Left kidney (tissue), 2 donors: ENCODE measurements around the gene ADGRF3. TPM values are rescaled to one million over a fixed set of nuclear protein-coding genes. Genes with fewer than 3 reads are reported as not detected.
"Not testable (repeated sequence)": the region's sequence is repeated elsewhere in the genome, so short reads cannot be mapped to it uniquely, and the experiment has no call there.

ENCODE experiments used
- DNase-seq: peaks from one replicate; pipeline ENCODE4 v3.0.0-alpha.2; 2013
- polyA plus RNA-seq: library from polyadenylated mRNA; unstranded; fragments of 120-200 nt; gene quantifications from one replicate; pipeline ENCODE4 v1.2.1, GENCODE V29; 2013; ENCODE audit not compliant: insufficient read length

ADGRF3 gene
- polyA plus RNA-seq, 1 donor, result 2.5 TPM

DNA sequence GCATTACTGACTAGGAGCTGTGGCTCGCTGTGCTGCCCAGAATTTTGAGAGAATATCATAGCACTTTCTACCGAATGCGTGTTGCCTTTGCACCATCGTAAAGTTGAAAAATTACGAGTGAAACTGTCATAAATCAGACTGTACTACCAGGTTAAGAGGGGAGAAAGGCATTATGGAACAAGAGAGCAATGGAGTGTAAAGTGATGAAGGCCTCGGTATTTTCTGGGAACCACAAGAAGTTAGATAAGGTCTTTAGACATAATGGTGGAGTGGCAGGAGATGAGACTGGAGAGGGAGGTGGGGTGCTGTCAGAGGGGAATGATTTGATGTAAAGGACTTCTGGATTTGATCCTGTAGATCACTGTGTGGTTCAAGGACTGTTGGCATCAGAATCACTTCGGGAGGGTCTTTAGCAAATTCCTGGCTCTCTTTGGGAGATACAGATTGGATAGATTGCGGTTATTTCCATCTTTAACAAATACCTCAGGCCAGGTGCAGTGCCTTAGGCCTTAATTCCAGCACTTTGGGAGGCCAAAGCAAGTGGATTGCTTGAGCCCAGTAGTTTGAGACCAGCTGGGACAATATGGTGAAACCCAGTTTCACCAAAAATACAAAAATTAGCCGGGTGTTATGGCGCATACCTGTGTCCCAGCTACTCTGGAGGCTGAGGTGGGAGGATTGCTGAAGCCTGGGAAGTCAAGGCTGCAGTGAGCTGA is 4.9 kb upstream of the ADGRF3 start:
- no peak for DNase-seq

GRCh38 chr2:26349690-26350089 is 3.1 kb upstream of the ADGRF3 start:
- DNase-seq, result no peak

DNA sequence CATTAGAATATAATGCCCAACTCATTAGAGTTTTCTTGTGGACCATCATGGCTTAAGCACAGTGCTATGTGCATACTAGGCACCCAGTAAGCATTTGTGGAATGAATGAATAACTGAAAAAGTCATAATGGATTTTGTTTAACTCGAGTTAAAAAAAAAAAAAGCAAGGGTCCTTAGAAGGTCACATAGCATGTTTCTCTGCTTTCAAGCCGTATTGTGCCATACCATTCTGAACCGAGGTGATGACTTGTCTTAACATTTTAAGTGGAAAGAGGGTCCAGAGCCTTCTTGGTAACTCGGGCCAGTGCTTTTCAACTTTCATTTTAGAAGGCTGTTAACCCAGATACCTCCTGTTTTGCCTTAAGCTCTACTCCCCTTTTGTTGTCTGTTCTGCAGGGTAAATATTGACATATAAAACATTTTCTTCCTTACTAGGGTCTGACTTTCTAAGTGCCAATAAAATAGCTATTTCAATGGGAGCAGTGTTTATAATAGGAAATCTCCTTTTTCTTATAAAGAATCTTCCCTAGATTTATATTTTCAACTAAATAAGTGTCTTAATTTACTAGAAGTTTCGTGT is 787 bp upstream of the ADGRF3 start:
- no peak for DNase-seq

DNA sequence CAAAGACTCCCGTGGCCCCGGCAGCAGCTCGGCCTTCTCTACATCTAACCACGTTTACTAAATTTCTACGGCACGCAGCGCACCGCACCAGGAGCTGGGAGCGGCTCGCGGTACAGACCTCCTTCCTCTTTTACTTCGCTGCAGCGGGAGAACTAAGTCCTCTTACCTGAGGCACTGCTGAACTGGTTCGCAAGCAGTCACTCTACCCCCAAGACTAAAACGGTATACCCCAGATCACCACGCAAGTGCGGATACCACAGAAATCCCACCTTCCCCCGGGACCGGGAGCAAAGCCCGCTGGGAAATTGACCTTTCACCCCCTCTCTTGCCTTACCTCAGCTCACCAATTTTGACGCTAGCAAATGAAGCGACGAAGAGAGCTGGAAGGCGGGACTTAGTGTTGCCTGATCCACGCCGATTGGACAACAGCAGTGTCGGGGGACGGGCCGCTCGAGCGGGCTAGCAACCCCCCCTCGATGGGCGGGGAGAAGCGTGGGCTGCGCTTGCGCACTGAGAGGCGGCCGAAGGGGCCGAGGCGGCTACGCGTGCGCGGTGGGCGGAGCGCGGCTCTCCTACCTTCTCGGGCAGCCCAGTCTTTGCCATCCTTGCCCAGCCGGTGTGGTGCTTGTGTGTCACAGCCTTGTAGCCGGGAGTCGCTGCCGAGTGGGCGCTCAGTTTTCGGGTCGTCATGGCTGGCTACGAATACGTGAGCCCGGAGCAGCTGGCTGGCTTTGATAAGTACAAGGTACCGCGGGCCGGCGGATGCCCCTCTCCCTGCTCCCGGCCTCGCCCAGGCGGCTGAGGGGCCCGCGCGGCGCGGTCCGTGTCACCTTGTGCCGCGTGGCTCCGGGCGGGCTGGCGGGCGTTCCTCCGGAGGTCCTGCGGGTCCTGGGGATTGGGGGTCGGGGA is 790 bp downstream of the ADGRF3 start, which contains the start of gene SELENOI:
TSS of gene SELENOI (plus strand) at position 599 of the 909 bp plus-strand sequence. CDS start at position 689, 90 bp downstream.
- peak; percentile 100 for DNase-seq

- no peak for DNase-seq
Observed at GRCh38 chr2:26345283-26345544, 1.4 kb downstream of the ADGRF3 start.

DNA sequence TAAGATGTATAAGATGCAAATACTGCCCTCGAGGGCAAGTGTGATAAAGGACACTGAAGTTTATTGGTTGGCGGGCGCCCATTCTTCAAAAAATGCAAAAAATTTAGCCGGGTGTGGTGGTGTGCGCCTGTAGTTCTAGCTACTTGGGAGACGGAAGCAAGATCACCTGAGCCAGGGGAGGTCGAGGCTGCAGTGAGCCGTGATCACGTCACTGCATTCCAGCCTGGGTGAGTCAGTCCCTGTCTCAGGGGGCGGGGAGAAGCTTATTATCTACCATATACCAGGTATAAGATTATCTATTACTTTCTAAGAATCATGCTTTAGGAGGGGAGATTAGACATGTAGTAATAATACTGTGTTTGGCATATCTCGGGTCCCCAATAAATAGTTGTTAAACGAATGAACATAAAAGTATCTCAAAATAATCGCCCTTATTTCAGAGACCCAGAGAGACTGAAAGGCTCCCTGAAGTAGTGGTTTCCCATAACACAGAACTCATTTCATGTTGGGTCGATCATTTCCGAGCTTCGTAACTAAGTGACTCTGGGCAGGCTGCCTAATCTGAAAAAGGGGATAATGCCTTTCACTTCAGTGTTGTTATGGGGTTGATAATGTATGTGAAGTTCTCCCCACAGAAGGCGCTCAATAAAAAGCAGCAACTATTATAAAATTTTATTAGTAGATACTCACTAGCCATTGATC is 1.9 kb downstream of the ADGRF3 start:
- DNase-seq, result no peak

DNA sequence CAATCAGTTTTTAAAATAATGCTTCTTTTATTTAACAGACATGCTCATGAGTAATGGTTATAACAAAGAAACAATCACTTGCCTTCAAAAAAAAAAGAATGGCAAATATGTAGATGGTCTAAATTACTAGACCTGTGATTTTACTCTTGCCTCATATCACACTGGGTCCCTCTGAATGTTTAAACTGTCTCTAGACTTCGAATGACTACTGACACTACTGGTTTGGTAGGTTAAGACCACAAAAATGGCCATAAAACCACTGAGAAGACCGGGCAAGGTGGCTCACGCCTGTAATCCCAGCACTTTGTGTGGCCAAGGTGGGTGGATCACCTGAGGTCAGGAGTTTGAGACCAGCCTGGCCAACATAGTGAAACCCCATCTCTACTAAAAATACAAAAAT is 5.8 kb downstream of the ADGRF3 start:
- DNase-seq, result no peak

- no peak for DNase-seq
Observed at GRCh38 chr2:26337298-26337697, 9.3 kb downstream of the ADGRF3 start.

DNA sequence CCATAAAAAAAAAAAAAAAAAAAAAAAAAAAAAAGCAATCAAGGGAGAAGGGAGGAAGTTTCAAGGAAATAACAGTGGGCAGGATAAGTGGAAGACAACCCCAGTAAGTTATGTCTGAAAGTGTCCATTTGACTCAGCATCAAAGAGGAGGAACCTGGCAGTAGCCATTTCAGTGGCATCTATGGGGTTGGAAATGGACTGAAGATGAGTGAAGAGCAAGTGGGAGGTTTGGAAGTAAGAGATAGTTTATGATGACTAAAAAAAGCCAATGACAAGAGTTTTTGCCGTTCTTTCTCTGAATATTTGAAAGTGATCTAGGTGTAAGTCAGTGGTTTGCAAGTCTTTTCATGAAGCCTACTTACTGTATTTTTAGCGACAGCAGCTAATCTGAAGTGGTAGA is 9.9 kb downstream of the ADGRF3 start:
- DNase-seq, result no peak

DNA sequence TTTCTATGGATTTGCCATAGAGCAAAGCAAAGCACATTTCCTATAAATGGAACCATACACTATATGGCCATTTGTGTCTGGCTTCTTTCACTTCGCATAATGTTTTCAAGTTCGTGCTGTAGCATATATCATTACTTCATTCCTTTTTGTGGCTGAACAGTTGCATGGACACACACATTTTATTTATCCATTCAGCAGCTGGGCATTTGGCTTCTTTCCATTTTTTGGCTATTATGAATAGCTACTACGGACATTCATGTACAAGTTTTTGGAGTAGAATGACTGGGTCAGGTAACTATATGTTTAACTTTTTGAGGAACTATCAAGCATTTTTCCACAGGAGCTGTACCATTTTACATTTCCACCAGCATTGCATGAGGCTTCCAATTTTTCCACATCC is 11.4 kb downstream of the ADGRF3 start:
- no peak for DNase-seq

DNA sequence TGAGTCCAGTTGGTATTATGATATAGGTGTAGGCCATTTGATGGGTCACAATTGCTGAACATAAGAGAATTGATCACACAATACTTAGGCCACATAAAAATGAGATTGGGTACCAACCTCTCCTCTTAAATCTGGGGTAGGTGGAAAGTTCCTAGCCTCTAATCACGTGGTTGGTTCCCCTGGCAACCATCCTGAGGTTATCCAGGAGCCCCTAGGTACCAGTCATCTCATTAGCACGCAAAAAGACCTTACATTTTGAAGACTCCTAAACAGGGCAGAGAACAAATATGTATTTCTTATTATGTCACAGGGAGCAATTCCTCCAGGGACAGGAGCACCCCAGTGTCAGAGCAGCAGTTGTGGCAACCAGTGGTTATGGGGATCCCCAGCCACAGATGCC is 13.3 kb downstream of the ADGRF3 start:
- DNase-seq, result no peak

- DNase-seq, result not testable (repeated sequence)
Observed at GRCh38 chr2:26331321-26331720, 15.3 kb downstream of the ADGRF3 start.

- DNase-seq, result no peak
Observed at GRCh38 chr2:26330604-26331003, 16.0 kb downstream of the ADGRF3 start.

DNA sequence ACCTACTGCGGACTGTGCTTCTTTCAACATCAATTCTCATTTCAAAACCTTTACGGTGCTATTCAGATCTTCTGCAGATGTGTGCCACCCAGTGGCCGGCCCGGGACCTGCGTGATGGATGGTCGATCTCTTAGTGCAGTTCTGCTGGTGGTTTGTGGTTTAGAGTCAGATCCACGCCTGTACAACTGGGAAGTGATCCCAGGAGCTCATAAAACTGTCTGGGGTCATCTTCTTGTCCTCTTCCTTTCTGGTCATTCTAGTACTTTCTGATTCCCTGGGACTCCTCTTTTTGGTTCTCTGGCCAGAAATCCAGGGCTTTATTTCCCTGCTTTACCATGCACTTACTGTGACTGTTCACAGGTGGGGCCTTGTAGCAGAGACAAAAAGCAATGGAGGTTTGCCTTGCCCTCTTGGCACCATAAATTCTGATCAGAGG is 16.5 kb downstream of the ADGRF3 start:
- DNase-seq, result peak; percentile 79

DNA sequence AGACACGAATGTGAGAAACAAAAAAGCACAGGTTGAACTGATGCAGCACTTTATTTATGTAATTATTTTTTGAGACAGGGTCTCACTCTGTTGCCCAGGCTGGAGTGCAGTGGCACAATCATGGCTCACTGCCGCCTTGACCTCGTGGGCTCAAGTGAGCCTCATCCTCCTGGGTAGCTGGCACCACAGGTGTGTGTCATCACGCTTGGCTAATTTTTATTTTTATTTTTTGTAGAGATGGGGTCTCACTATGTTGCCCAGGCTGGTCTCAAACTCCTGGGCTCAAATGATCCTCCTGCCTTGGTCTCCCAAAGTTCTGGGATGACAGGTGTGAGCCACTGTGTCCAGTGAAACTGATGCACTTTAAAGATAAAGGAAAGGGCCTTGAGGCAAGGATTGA is 17.5 kb downstream of the ADGRF3 start:
- not testable (repeated sequence) for DNase-seq

GRCh38 chr2:26327291-26328272 is 19.0 kb downstream of the ADGRF3 start:
- no peak for DNase-seq

GRCh38 chr2:26326514-26326913 is 20.1 kb downstream of the ADGRF3 start:
- DNase-seq, result no peak

GRCh38 chr2:26325851-26326250 is 20.7 kb downstream of the ADGRF3 start:
- DNase-seq, result no peak

DNA sequence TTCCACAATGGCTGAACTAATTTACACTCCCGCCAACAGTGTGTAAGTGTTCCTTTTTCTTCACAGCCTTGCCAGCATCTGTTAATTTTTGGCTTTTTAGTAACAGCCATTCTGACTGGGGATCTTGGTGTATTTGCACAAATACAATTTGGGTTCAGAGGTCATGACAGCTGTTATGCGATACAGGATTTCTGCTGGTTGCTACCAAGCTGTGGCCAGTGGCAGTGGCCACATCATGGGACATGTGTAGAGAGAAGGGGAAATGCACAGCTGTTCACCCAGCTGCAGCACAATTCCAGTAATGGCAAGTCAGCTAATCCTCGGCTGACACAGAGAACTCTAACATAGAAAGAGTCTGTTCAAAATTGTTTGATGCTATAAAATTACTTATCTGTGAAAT is 21.7 kb downstream of the ADGRF3 start:
- DNase-seq, result no peak

DNA sequence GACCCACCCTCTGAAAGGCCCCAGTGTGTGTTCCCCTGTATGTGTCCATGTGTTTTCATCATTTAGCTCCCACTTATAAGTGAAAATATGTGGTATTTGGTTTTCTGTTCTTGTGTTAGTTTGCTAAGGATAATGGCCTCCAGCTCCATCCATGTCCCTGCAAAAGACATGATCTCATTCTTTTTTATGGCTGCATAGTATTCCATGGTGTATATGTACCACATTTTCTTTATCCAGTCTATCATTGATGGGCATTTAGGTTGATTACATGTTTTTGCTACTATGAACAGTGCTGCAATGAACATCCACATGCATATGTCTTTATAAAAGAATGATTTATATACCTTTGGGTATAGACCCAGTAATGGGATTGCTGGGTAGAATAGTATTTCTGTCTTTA is 22.1 kb downstream of the ADGRF3 start:
- DNase-seq, result not testable (repeated sequence)

- DNase-seq, result no peak
Observed at GRCh38 chr2:26318950-26319349, 27.6 kb downstream of the ADGRF3 start.
